K562 (cell line): ENCODE measurements around the gene NFATC3. TPM values are rescaled to one million over a fixed set of nuclear protein-coding genes. Genes with fewer than 3 reads are reported as not detected.

ENCODE experiments used
- ATAC-seq: fragments of 200-7000 bp; cut with Tn5 transposase; 3 replicates; pipeline ENCODE4 v1.9.1; 2020; ENCODE audit warnings: moderate library complexity
- BruUV-seq: library from RNA; stranded (reverse); fragments of 400-500 nt; replicated peaks from 2 replicates; lab custom pipeline; 2021; lab: Mats Ljungman, UMichigan
- CTCF ChIA-PET: fragments of 300-600 bp; formaldehyde crosslinking; extraction: SDS; loops from one replicate; lab custom pipeline; 2021; ENCODE audit warnings: low intra/inter-chr PET ratio; lab: Yijun Ruan, JAX
- POLR2A ChIA-PET: fragments of 300-600, 350-650 bp; sonication (Branson Sonifier 250); formaldehyde crosslinking; extraction: SDS; loops from one replicate; lab custom pipeline; 2021; ENCODE audit warnings: antibody characterized with exemption, inconsistent platforms; lab: Yijun Ruan, JAX
- DNase-seq, 4 experiments: peaks; one replicate each; pipeline versions ENCODE4 v3.0.0 to v3.0.0-alpha.2; 2011 to 2018; ENCODE audit warnings: low spot score in 3 of 4, mixed read lengths in 3 of 4; ENCODE audit errors: extremely low read depth in 1 of 4
- FAIRE-seq: peaks from 2 replicates; lab custom pipeline; 2011; peaks lifted over from hg19 to GRCh38; lab: Jason Lieb, UNC
- H2AFZ ChIP-seq: 2 replicates; pipeline ENCODE4 v1.6.0; 2011; ENCODE audit warnings: low read depth, low read length, control low read depth, inconsistent platforms
- H3K27ac ChIP-seq: fragments of 200-600 bp; 3 replicates; pipeline ENCODE4 v1.8.0; 2011; ENCODE audit warnings: low read depth, mild to moderate bottlenecking, control low read depth, inconsistent platforms, low read length, moderate library complexity, mixed read lengths; ENCODE audit errors: extremely low read depth
- H3K27me3 ChIP-seq, 2 experiments: fragments of 300-600 bp in 1 of 2; 2 replicates in 1 of 2; 3 replicates in 1 of 2; pipeline versions ENCODE4 v1.6.0 to v1.8.0; 2011; ENCODE audit warnings: inconsistent platforms in 2 of 2, low read length in 2 of 2, mild to moderate bottlenecking in 1 of 2, mixed read lengths in 1 of 2, moderate library complexity in 1 of 2; ENCODE audit not compliant: control insufficient read depth in 2 of 2, insufficient read depth in 2 of 2
- H3K36me3 ChIP-seq: fragments of 300-600 bp; 3 replicates; pipeline ENCODE4 v1.8.0; 2011; ENCODE audit warnings: mild to moderate bottlenecking, low read length, inconsistent platforms; ENCODE audit not compliant: control insufficient read depth, insufficient read depth
- H3K4me1 ChIP-seq, 2 experiments: fragments of 200-600 bp in 1 of 2; replicated peaks in 1 of 2; 2 replicates in 1 of 2; 3 replicates in 1 of 2; pipeline versions ENCODE4 v1.5.1 to v1.8.0; 2011; ENCODE audit warnings: inconsistent platforms in 2 of 2, low read length in 2 of 2, mild to moderate bottlenecking in 1 of 2, mixed read lengths in 1 of 2, moderate library complexity in 1 of 2; ENCODE audit not compliant: control insufficient read depth in 2 of 2, insufficient read depth in 2 of 2
- H3K4me2 ChIP-seq: 2 replicates; pipeline ENCODE4 v1.6.1; 2011; ENCODE audit warnings: low read length, control low read depth, inconsistent platforms, mixed read lengths; ENCODE audit not compliant: insufficient read depth
- H3K4me3 ChIP-seq: fragments of 200-600 bp; sonication (generic), shearing (Covaris generic); 2 replicates; pipeline ENCODE4 v1.5.1; 2016; ENCODE audit warnings: control low read depth, inconsistent platforms
- H3K79me2 ChIP-seq: fragments of 200-600 bp; 3 replicates; pipeline ENCODE4 v1.8.0; 2011; ENCODE audit warnings: low read length, inconsistent platforms; ENCODE audit not compliant: control insufficient read depth, insufficient read depth
- H3K9ac ChIP-seq, 2 experiments: 2 replicates each; pipeline versions ENCODE4 v1.6.0 to v1.6.1; 2011; ENCODE audit warnings: low read depth in 2 of 2, low read length in 2 of 2, control low read depth in 1 of 2, inconsistent platforms in 1 of 2, mild to moderate bottlenecking in 1 of 2, mixed read lengths in 1 of 2; ENCODE audit not compliant: insufficient read depth in 1 of 2
- H3K9me1 ChIP-seq: one replicate; pipeline ENCODE4 v1.6.0; 2011; ENCODE audit warnings: inconsistent platforms, mild to moderate bottlenecking, low read length, moderate library complexity; ENCODE audit not compliant: control insufficient read depth, insufficient read depth
- H3K9me3 ChIP-seq: replicated peaks from 2 replicates; pipeline ENCODE4 v1.5.1; 2011; ENCODE audit warnings: low read depth, low read length, inconsistent platforms; ENCODE audit not compliant: control insufficient read depth, insufficient read depth
- H4K20me1 ChIP-seq: replicated peaks from 2 replicates; pipeline ENCODE4 v1.6.1; 2011; ENCODE audit warnings: low read length, inconsistent platforms, mixed read lengths; ENCODE audit not compliant: control insufficient read depth, insufficient read depth
- CEBPB ChIP-seq: fragments of 450-650 bp; IDR thresholded peaks from 2 replicates; pipeline ENCODE4 v1.6.1; 2016; ENCODE audit warnings: missing genetic modification characterization, missing compliant biosample characterization
- TCF15 ChIP-seq: fragments of 250-450 bp; sonication (Bioruptor Pico); IDR thresholded peaks from 2 replicates; pipeline ENCODE4 v1.8.0; 2022; ENCODE audit warnings: moderate library complexity, mild to moderate bottlenecking, inconsistent platforms
- ZBTB43 ChIP-seq: sonication (generic); formaldehyde crosslinking; IDR thresholded peaks from 2 replicates; pipeline ENCODE4 v1.8.0; 2023; ENCODE audit warnings: mild to moderate bottlenecking, missing genetic modification reagents
- ZNF408 ChIP-seq: fragments of 250-450 bp; sonication (Bioruptor Pico); IDR thresholded peaks from 2 replicates; pipeline ENCODE4 v1.4.0; 2020; ENCODE audit warnings: low read depth, mild to moderate bottlenecking, moderate library complexity
- ZNF57 ChIP-seq: fragments of 450-650 bp; formaldehyde crosslinking; IDR thresholded peaks from 2 replicates; pipeline ENCODE4 v1.4.0; 2020; ENCODE audit warnings: mild to moderate bottlenecking, moderate library complexity
- ZNF707 ChIP-seq: fragments of 250-450 bp; sonication (Bioruptor Pico); conservative IDR thresholded peaks from 2 replicates; pipeline ENCODE4 v1.8.0; 2022; ENCODE audit warnings: inconsistent platforms, mild to moderate bottlenecking, moderate library complexity
- WGBS: fragments of 100-300 bp; shearing (Covaris generic); methylation state at CpG from one replicate; pipeline ENCODE4 v1.1.6; 2016; ENCODE audit warnings: low coverage, mixed read lengths; ENCODE audit not compliant: insufficient coverage; ENCODE audit errors: missing lambda C conversion rate; 5-methylcytosine and 5-hydroxymethylcytosine counted together
- in situ Hi-C: fragments of 300-500 bp; cut with MboI; formaldehyde crosslinking; loops from 4 replicates; pipeline ENCODE4 v1.15.0; 2018; ENCODE audit warnings: inconsistent platforms, mixed read lengths
- intact Hi-C: fragments of 100-400 bp; cut with micrococcal nuclease; formaldehyde crosslinking; loops from 2 replicates; pipeline ENCODE4 v1.14.2; 2022
- polyA plus RNA-seq, 8 experiments: library from polyadenylated mRNA; depleted of rRNA in 4 of 8; stranded (reverse) in 5 of 8; unstranded in 3 of 8; fragments of >200 nt; fragmentation: Nextera tagmentation in 2 of 8; fragmentation: Illumina TruSeq in 1 of 8; extraction: Ambion mirVana in 2 of 8; extraction: Trizol in 1 of 8; gene quantifications; 2 replicates each; pipeline versions ENCODE4 v1.2.1 to v1.2.3, GENCODE V29; 2011 to 2014; ENCODE audit warnings: inconsistent platforms in 1 of 8, missing spikeins in 1 of 8
- total RNA-seq, 7 experiments: library from RNA; depleted of rRNA in 6 of 7; stranded (reverse); fragments of >200 nt in 6 of 7; fragmentation: Illumina TruSeq in 2 of 7; extraction: Trizol in 2 of 7; gene quantifications; 2 replicates each; pipeline versions ENCODE4 v1.2.1 to v1.2.3, GENCODE V29; 2011 to 2021; ENCODE audit warnings: low replicate concordance in 1 of 7
- TF ChIP-seq, protein P1 (sequence below), 3 experiments: fragments of 200-800 bp in 1 of 3; fragments of 250-450 bp in 1 of 3; fragments of 450-650 bp in 1 of 3; sonication (Bioruptor Pico) in 1 of 3; sonication (Bioruptor generic) in 1 of 3; formaldehyde crosslinking in 1 of 3; IDR thresholded peaks; 2 replicates each; pipeline versions ENCODE4 v1.6.1 to v1.8.0; 2016 to 2022; ENCODE audit warnings: mild to moderate bottlenecking in 2 of 3, missing genetic modification characterization in 2 of 3, missing compliant biosample characterization in 1 of 3, moderate library complexity in 1 of 3

Gene NFATC3
- total and polyA plus RNA-seq, 9 of the 15 experiments (the other 6 are each of a cell fraction or from before 2014, with no cell fraction given) = 15.7 to 98.4 (median 59.4) TPM

- Histone ChIP-seq H3K27me3 (no peaks in the 10 kb centered on the region), H3K9me1 (no peaks in the 10 kb centered on the region), H3K9me3 (peaks cover 5% of the 10 kb centered on the region), H3K4me3 (no peak overlapping the region), H4K20me1 (no peaks in the 10 kb centered on the region; the same call in 1 of the 2 replicates), H3K9ac (no peak overlapping the region), H3K79me2 (no peaks in the 10 kb centered on the region; the same call in 2 of the 3 replicates), H2AFZ (no peak overlapping the region), H3K27ac (no peak overlapping the region), H3K36me3 (peaks cover 30% of the 10 kb centered on the region; the same call in 2 of the 3 replicates), H3K4me1 (peaks cover 0 to 19% of the 10 kb centered on the region in 2 experiments; a peak in 1 of 5 replicates), H3K4me2 (no peak overlapping the region)
- in situ Hi-C loops = no loop called here
- no TSS peak for BruUV-seq
- ATAC-seq (no peak), DNase-seq (no peak), FAIRE-seq (no peak)
- 98% methylated on average over 6 of the region's 8 CpGs for WGBS
- intact Hi-C loops = no loop called here
- ChIA-PET CTCF (no interaction called here), POLR2A (interaction anchor here (0.6 to 0.7 kb wide), 2 partner anchors 77 to 1061 kb away, joined by 3 to 4 read pairs; no protein-coding TSS in a partner anchor)
- TF ChIP-seq, protein P1, sequence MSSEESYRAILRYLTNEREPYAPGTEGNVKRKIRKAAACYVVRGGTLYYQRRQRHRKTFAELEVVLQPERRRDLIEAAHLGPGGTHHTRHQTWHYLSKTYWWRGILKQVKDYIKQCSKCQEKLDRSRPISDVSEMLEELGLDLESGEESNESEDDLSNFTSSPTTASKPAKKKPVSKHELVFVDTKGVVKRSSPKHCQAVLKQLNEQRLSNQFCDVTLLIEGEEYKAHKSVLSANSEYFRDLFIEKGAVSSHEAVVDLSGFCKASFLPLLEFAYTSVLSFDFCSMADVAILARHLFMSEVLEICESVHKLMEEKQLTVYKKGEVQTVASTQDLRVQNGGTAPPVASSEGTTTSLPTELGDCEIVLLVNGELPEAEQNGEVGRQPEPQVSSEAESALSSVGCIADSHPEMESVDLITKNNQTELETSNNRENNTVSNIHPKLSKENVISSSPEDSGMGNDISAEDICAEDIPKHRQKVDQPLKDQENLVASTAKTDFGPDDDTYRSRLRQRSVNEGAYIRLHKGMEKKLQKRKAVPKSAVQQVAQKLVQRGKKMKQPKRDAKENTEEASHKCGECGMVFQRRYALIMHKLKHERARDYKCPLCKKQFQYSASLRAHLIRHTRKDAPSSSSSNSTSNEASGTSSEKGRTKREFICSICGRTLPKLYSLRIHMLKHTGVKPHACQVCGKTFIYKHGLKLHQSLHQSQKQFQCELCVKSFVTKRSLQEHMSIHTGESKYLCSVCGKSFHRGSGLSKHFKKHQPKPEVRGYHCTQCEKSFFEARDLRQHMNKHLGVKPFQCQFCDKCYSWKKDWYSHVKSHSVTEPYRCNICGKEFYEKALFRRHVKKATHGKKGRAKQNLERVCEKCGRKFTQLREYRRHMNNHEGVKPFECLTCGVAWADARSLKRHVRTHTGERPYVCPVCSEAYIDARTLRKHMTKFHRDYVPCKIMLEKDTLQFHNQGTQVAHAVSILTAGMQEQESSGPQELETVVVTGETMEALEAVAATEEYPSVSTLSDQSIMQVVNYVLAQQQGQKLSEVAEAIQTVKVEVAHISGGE (CRISPR knock-in tag; IDR thresholded peaks at IDR 0.05) = 0 out of 6 replicates have a peak, but pooled peaks of 1 of the 3 experiments have one; percentile 56
- 0 out of 2 replicates have a peak, but pooled peaks have one; percentile 25 for TF ChIP-seq CEBPB
- no peak for TF ChIP-seq ZNF408 (CRISPR knock-in tag)
- TF ChIP-seq ZNF707 (CRISPR knock-in tag) = no peak
- no peak for TF ChIP-seq ZNF57 (CRISPR knock-in tag)
- TF ChIP-seq ZBTB43 (CRISPR knock-in tag) = no peak
- TF ChIP-seq TCF15 (CRISPR knock-in tag) = no peak
Observed at GRCh38 chr16:68233835-68234187, 148.6 kb downstream of the NFATC3 start.
